Stimulated activated CD4-positive, alpha-beta T cell treated with anti-CD3 and anti-CD28 coated beads, Interleukin-2, amount 100 ng/mL, for 4 hours (primary cell): ENCODE measurements around the gene DNM3.

Source experiments
- DNase-seq: peaks from one replicate; pipeline ENCODE4 v3.0.0-alpha.2; 2020; ENCODE audit warnings: low read depth

Gene DNM3

DNA sequence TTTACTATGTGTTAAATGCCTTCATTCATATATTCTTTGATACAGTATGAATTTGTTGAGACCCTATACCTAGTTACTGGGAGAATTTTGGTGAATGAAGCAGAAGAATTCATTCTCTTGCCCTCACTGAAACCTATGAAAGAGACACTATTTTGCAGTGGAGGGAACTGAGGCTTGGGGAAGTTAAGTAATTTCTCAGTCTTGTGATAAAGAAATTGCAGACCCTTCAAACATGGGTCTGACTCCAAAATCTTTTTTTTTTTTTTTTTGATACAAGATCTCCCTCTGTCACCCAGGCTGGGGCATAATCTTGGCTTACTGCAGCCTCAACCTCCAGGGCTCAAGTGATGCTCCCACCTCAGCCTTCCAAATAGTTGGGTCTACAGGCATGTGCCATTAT, 132.1 kb downstream of the DNM3 start:
- DNase-seq = no peak

DNA sequence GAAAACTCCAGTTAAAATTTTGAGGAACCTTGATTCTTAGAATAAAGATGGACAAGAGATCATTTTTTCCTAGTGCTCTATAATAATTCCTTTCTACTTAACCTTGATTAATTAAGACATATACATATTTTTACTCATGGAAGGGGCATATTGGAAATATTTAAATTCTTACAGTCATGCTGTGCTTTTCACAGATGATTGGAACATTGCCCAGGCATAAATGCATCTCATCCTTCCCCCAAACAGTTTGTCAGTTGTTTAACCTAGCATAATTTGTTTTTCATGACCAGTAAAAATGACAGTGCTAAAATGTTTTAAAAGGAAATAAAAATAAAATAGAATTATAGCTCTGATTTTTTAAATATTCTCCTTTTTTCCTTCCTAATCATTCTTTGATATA, 140.0 kb downstream of the DNM3 start:
- DNase-seq = no peak

DNA sequence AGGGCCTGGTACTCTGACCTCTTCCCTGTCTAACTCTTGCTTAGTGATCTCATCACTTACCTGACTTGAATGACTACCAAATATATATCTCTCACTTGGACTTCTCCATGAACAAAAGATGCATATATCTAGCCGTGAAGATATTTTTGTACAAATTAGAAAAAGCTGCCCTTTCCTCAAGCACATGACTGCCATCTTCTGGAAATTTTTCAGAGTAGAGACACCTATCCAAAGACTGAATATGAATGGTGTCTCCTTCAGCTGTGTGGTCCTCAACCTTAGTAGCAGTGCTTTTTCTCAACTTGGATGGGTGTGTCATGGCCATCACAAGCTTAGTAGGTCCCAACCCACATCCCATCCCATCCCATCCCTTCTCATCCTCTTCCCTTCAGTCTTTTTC, 142.3 kb downstream of the DNM3 start:
- no peak for DNase-seq

DNA sequence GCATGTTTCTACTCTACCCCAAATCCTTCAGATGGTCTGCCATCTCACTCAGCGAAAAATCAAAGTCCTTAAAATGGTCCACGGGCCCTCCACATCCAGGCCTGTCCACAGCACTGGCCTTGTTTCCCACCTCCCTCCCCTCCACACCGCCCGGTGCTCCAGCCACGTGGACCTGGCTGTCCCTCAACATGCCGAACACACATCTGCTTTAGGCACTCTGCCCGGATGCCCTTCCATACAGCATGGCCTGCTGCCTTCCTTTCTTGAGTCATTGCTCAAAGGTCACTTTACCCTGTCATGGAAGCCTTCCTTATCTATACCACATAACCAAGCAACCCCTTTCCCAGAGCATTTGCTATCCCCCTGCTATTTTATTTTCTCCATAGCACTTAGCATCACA, 143.0 kb downstream of the DNM3 start:
- no peak for DNase-seq

DNA sequence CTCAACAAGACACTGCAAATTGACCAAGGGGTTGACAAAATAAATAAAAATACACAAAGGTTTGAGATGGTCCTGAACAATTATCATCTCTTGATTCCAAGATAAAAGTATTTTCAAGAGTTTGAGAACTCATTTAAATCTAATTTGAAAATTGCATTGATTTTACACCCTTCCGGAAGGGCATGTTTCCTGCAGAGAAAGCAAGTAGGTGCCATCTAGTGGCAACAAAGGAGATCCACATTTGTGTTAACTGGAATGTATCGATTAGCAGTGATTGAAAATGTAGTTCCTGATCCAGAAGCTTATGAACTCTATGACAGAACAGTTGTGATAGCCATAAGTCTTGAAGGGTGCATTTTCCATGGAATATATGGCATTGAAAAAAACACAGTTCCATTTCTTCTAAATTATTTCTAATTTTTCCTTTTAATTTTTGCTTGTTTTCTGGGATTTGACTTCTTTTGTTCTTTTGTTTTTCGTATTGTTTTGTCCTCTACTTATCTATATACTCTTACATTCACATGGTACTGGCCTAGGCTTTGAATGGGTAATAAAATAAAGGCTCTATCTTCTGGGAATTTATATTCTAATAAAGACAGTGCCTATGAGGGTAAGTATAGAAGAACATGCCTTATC, 143.7 kb downstream of the DNM3 start:
- no peak for DNase-seq

DNA sequence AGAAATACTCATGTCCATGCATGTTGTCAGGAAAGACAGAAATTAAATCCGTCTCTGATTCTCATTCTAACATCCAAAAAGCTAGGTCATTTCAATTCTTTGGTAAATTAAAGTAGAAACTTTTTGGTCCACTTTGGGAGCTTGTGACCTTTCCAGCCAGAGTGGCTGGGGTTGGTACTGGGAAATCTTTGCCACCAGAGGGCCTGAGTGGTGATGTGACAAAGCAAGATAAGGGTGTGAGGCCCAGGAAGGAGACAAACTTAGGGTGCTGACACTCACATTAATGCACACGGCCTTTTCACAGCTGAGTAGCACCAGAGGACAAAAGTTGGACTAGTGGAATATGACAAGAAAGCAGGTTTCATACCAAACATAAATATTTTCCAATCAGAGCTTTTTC, 144.3 kb downstream of the DNM3 start:
- DNase-seq = no peak

DNA sequence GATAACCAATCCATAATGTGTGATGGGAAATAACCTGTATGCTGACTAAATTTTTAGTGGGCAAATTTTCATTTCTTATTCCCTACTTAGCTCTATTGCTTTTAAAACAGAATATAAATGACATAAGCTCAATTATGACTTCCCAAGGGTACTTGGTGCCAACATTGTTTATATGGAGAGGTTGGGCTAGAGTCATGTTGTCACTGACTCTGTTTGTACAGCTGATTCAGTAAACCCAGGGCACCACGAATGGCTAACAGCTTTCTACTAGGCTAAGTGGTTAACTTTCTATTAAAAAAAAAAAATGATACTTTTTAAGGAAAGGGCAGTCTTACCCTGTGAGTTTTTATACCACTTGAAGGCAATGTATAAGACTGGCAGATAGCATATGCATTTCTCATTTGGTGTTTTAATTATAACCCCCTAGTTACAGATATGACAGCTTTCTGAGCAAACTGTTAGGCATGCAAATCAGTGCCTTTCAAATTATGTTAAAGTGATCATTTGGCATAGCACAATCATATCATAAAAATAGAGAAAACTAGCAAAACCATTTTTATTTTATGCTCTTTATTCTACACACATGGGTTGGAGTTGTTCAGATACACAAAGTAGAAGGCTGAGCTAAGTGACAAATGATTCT, 147.1 kb downstream of the DNM3 start:
- DNase-seq = no peak

DNA sequence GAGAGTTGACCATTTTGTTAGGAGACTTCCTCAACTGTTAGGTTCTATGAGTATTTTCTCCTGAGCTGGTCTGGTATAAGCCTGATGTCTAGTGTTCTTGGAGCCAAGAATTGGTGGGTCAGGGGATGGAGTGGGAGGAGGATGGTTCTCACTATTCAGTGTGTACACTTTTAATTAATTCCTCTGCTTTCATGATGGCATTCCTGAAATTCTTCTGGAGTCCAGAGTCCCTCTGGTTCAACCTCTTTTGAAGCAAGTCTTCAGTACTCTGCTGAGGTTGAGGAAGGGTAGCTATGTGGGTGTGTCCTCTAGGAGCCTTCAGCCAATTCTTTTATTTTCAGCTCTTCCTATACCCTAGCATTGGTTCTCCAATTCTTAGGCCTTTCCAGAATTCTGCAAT, 149.1 kb downstream of the DNM3 start:
- no peak for DNase-seq

DNA sequence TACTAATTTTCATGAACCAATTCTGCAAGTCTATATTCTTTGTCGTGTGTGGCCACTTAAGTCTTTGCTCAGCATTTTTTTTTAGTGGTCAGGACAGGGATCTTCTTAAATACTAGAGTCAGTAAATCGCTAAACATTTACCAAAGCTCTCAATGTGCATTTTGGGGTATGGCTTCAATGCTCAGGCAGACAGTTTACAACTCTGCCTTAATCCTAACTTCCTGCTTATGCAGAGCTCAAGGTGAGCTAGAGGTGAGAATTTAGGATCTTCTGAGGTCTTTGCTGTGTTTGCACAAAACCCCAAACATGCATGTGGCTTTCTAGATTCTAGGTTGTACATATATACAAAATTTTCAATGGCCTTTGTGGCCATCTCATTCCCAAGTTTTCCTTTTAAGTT, 153.0 kb downstream of the DNM3 start:
- no peak for DNase-seq

DNA sequence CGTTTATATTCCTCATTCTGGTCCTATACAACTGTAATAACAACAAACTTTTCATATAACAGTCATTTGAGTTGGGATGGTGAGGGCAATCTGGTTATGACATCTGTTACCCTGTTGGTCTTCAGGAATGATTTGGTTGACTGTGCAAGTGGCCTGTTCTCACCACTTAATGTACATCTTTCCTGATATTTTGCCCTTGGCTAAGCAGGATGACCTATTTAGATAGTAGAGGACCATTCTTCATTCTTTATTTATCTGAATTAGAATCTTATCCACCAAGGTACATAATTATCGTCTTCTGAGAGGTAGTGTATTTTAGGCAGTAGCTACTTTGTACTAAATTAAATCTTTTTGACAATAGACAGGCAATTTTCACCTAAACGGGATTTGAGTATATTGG, 154.3 kb downstream of the DNM3 start:
- DNase-seq = no peak

DNA sequence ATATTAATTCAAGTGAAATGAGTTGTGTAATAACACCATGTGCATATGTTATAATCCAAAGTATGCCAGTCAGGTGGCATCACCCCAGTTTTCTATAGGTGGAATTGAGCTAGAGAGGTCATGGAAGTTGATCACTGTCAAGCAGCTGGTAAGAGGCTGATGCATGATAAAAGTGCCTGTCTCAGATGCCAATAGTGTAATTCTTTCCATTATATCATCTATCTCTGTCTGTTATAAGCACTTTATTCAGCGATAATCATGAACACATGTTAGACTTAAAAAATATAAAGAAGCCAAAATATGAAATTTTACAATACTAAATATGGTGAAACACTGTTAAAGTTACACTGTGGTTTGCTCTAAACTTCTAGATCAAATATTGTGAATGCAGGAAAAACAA, 156.6 kb downstream of the DNM3 start:
- DNase-seq = no peak

DNA sequence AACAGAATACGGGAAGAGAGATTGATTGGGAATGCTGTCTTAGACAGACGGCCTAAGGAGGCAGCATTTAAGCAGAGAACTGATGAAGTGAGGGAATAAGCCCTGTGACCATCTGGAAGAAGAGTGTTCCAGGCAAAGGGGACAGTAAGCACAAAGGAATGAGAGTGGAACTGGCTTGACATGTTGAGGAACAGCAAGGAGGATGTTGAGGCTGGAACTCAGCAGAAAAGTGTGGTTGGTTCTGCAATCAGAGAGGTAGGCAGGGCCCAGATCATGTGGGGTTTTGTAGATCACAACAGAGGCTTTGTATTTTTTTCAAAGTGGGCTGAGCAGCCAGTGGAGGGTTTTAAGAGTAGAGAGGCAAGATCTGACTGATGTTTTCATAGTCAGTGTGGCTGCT, 157.4 kb downstream of the DNM3 start:
- no peak for DNase-seq

DNA sequence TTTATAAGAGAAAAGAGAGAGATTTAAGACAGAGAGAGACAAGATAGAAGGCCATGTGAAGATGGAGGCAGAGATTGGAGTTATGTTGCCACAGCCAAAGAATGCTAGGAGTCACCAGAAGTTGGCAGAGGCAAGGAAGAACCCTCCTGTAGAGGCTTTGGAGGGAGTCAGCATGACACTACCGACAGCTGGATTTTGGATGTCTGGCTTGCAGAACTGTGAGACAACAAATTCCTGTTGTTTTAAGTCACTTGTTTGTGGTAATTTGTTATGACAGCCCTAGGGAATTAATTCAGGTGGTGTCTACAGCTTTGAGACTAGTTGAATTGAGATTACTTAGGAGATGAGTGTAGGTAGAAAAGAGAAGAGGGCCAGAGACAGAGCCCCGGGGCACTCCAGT, 158.5 kb downstream of the DNM3 start:
- DNase-seq = no peak

DNA sequence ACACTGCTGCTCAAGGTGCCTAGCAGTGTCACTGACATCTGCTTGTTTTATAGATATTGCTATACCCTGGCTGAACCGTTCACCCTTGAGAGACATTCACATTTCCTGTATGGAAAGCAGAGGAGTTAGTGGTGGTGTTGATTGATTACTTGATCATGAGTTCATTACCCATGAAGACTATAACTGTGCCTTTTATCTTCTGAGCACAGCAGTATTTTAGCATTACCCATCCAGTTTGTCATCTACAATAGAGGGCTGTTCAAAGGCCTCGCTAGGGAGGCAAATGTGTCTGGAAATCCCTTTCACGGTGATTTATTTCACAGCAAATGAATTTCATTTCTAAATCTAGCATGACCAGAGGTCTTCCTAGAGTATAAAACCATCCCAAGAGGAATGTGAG, 160.0 kb downstream of the DNM3 start:
- DNase-seq = no peak

DNA sequence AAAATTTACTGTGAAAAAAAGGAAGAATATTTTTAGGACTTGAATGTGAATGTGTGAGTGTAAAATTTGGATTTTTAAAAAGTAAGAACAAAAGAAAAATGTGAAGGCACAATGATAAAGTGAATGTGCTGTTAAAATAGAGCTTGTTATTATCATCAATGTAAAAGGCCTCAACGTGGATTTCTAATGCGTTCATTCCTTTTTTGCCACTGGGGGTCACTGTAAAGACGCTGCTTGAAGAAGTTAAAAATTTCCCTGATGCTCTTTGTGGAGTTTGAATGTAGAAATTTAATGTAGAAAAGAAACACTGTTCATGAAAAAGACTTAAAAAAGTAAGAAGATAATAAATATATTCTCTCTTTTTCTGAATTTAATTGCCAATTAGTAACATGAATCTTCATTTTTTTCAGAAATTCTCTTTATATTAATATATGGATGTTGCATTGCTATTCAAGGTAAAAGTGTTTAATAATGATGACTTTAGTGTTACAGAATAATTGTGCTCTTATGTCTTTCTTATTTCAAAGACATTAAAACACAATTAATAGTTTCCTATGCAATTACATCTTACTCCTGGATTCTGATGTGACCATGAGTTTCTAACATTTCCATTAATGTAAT, 161.5 kb downstream of the DNM3 start:
- peak; percentile 9 for DNase-seq

DNA sequence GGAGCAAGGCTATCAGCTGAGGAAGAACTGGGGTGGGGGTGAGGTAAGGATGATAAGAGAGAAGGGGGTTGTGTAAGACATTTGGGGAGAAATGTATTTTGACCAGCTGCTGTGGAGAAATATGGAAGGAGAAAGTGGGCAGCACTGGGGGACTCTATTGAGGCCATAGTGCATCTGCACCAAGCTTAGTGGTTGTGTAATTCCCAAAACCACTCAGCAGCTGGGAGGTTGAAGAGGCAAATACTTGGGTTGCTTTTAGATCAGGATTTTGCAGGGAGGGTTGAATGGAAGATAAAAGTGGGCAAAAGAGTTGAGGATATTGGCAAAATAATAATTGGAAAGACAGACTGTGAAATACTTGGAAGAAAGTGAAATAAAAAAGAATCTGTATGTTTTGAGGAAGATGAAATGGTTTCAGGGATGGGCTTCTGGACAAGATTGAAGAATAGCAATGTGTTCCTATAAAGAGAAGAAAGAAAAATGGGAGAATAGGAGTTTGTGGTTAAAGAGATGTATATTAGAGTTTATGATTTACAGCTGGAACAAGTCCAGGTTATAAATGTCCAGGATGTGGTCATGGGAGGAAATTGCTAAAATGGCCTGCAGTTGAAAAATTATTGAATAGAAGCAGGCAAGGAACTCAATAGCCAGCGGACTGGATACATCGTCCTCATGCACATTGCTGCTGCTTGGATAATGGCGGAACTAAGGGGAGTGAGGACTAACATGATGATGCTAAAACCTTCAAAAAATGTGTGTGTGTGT, 162.7 kb downstream of the DNM3 start:
- no peak for DNase-seq

DNA sequence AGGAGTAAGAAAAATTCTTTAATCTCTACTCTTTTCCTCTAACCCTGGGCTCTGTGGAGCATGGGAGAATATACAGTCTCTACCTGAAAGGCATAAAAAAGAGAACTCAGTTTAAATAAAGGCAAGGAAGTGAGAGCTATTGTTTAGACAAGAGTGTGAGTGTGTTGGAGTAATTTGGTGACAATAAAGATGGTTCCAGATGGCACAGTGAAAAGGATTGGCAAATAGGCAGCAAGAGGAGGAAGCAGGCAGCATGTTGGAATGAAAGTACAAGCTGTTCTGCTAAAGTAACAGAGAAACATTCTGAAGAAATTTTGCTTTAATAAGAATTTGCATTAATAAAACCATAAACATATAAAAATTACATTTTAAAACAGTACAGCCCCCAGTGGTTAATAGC, 163.4 kb downstream of the DNM3 start:
- DNase-seq = no peak

DNA sequence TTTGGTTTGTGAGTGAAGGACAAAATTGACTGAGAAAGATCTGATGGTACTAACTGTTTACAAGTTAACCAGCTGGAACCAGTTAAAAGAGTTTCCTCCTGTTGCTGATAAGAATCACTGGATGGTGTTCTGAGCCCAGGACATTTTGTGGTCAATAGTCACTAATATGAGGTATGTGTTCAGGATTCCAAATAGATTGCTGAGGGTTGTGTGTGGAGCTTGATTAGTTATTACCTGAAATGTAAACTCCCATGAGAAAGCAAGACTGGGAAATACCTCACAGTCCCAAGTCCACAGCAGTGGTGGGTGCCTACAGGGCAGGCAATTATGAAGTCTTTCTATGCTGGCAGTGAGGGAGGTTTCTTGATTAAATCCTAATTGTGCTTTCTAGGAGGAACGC, 164.6 kb downstream of the DNM3 start:
- DNase-seq = no peak

DNA sequence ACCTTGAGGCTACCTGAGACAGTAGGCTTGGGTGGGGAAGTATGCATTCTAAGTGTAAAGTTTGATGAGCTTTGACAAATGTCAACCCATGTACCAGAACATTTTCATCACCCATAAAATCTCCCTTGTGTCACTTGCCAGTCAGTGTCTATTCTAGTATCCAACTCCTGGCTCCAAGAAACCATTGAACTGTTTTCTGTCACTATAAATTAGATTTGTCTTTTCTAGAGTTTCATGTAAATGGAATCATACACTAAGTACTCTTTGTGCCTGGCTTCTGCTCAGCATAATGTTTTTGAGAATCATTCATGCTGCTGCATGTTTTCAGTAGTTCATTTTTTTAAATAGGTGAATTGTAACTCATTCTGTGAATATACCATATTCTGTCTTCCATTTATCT, 165.4 kb downstream of the DNM3 start:
- no peak for DNase-seq

DNA sequence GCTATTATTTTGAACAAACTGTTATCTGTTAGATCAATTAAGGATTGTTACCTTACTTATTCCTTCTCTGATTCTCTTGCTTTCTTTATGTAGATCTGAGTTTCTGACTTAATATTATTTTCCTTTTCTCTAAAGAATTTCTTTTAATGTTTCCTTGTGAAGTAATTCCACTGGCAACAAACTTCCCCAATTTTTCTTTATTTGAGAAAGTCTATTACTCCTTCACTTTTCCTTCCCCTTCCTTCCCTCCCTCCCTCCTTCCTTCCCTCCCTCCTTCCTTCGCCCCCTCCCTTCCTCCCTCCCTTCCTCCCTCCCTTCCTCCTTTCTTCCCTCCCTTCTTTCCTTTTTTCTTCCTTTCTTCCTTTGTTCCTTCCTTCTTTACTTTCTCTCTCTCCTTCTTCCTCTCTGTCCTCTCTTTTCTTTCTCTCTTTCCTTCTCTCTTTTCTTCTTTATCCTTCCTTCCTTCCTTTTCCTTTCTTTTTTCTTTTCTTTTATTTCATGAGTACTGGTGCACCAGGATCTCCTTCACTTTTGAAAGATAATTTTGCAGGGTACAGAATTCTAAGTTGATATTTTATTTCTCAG, 177.5 kb downstream of the DNM3 start:
- DNase-seq = no peak

DNA sequence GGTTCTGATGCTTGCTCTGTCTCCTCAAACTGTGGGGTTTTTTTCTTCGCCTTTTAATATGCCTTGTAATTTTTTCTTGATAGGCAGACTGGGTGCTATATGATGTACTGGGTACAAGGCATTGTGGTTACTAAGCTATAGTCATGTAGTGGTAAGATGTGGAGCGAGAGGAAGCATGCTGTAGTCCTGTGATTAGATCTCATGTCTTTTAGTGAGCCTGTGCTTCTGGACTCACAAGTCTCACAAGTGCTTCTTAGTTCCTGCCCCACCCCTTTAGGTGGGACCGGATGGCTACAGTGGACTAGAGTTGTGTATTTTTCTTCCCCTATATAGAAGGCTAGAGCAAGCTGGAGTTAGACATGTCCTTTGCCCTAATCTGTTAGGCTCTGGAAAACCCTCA, 178.7 kb downstream of the DNM3 start:
- no peak for DNase-seq

DNA sequence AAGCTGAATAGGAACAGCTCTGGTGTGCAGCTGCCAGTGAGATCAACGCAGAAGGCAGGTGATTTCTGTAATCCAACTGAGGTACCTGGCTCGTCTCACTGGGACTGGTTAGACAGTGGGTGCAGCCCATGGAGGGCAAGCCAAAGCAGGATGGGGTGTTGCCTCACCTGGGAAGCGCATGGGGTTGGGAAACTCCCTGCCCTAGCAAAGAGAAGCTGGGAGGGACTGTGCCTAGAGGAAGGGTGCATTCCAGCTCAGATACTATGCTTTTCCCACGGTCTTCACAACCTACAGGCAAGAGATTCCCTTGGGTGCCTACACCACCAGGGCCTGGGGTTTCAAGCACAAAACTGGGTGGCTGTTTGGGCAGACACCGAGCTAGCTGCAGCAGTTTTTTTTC, 183.2 kb downstream of the DNM3 start:
- DNase-seq = no peak
